HCT116 (cell line): ENCODE data around the gene SLITRK4. TPM values are rescaled to one million over a fixed set of nuclear protein-coding genes. Genes with fewer than 3 reads are reported as not detected.

ENCODE experiments used
- ATAC-seq: fragments of 200-7000 bp; cut with Tn5 transposase; 2 replicates; pipeline ENCODE4 v1.9.1; 2020; ENCODE audit warnings: mild to moderate bottlenecking, moderate library complexity
- BruUV-seq: library from RNA; stranded (reverse); fragments of 400-500 nt; replicated peaks from 2 replicates; lab custom pipeline; 2021; lab: Mats Ljungman, UMichigan
- CTCF ChIA-PET: fragments of 300-600 bp; sonication (Branson Sonifier 250); formaldehyde crosslinking; loops from one replicate; lab custom pipeline; 2021; ENCODE audit warnings: antibody characterized with exemption; lab: Charles Lee
- POLR2A ChIA-PET: fragments of 300-600, 350-600 bp; sonication (Branson Sonifier 250); formaldehyde crosslinking; loops from one replicate; lab custom pipeline; 2021; ENCODE audit warnings: antibody characterized with exemption; lab: Charles Lee
- RAD21 ChIA-PET, 2 experiments: fragments of 300-600 bp; sonication (Branson Sonifier 250); formaldehyde crosslinking; loops; one replicate each; lab custom pipeline; 2023; ENCODE audit warnings: low total read pairs in 2 of 2; ENCODE audit not compliant: uncharacterized antibody in 2 of 2, unreplicated experiment in 2 of 2, low non-redundant PET in 1 of 2; lab: Charles Lee
- DNase-seq: peaks from one replicate; pipeline ENCODE4 v3.0.0-alpha.2; 2010; ENCODE audit warnings: low read depth, low spot score
- H2AFZ ChIP-seq: fragments of 200-600 bp; shearing (Covaris generic), sonication (generic); 2 replicates; pipeline ENCODE4 v1.6.1; 2017; ENCODE audit warnings: low read depth, mixed run types, mixed read lengths, antibody characterized with exemption, low read length; ENCODE audit not compliant: poor library complexity, severe bottlenecking
- H3K27ac ChIP-seq: 2 replicates; pipeline ENCODE4 v1.5.1; 2012; ENCODE audit warnings: low read depth, low read length
- H3K27me3 ChIP-seq: fragments of 200-600 bp; sonication (generic); 2 replicates; pipeline ENCODE4 v1.6.1; 2016; ENCODE audit warnings: mixed run types, low read length, mixed read lengths; ENCODE audit not compliant: insufficient read depth
- H3K36me3 ChIP-seq, 2 experiments: fragments of 200-500 bp in 1 of 2; fragments of 200-600 bp in 1 of 2; sonication (Bioruptor generic) in 1 of 2; sonication (generic) in 1 of 2; 2 replicates each; pipeline versions ENCODE4 v1.5.1 to v1.6.1; 2014 to 2016; ENCODE audit warnings: low read length in 2 of 2, inconsistent platforms in 1 of 2, mixed read lengths in 1 of 2, mixed run types in 1 of 2; ENCODE audit not compliant: insufficient read depth in 2 of 2, control insufficient read depth in 1 of 2
- H3K4me1 ChIP-seq, 2 experiments: fragments of 200-600 bp in 1 of 2; sonication (generic) in 1 of 2; 2 replicates each; pipeline versions ENCODE4 v1.5.1 to v1.6.1; 2012 to 2017; ENCODE audit warnings: low read length in 2 of 2, inconsistent platforms in 1 of 2, mild to moderate bottlenecking in 1 of 2, mixed read lengths in 1 of 2, mixed run types in 1 of 2, moderate library complexity in 1 of 2; ENCODE audit not compliant: insufficient read depth in 2 of 2, control insufficient read depth in 1 of 2
- H3K4me2 ChIP-seq: fragments of 200-600 bp; sonication (generic); 2 replicates; pipeline ENCODE4 v1.6.1; 2017; ENCODE audit warnings: mixed run types, low read length, mixed read lengths
- H3K4me3 ChIP-seq, 2 experiments: fragments of 200-600 bp in 1 of 2; sonication (generic) in 1 of 2; replicated peaks in 1 of 2; 2 replicates each; pipeline ENCODE4 v1.5.1; 2011 to 2016; ENCODE audit warnings: low read length in 2 of 2, control low read depth in 1 of 2, low read depth in 1 of 2, mild to moderate bottlenecking in 1 of 2, mixed read lengths in 1 of 2, mixed run types in 1 of 2
- H3K79me2 ChIP-seq: fragments of 200-600 bp; sonication (generic); 2 replicates; pipeline ENCODE4 v1.6.1; 2017; ENCODE audit warnings: mild to moderate bottlenecking, mixed run types, low read length, moderate library complexity, mixed read lengths; ENCODE audit not compliant: insufficient read depth
- H3K9ac ChIP-seq: fragments of 200-600 bp; sonication (generic); 2 replicates; pipeline ENCODE4 v1.6.1; 2016; ENCODE audit warnings: low read length, mixed read lengths
- H3K9me2 ChIP-seq: fragments of 200-600 bp; sonication (generic), shearing (Covaris generic); 2 replicates; pipeline ENCODE4 v1.6.1; 2017; ENCODE audit warnings: mixed run types, mild to moderate bottlenecking, moderate library complexity; ENCODE audit not compliant: insufficient read depth
- H3K9me3 ChIP-seq, 2 experiments: fragments of 200-500 bp in 1 of 2; fragments of 200-600 bp in 1 of 2; sonication (Bioruptor generic) in 1 of 2; sonication (generic) in 1 of 2; 2 replicates each; pipeline ENCODE4 v1.6.1; 2014 to 2017; ENCODE audit warnings: low read length in 2 of 2, mixed read lengths in 2 of 2, inconsistent platforms in 1 of 2, low read depth in 1 of 2, mild to moderate bottlenecking in 1 of 2, mixed run types in 1 of 2, moderate library complexity in 1 of 2; ENCODE audit not compliant: control insufficient read depth in 1 of 2, insufficient read depth in 1 of 2
- H4K20me1 ChIP-seq: fragments of 200-600 bp; sonication (generic), shearing (Covaris generic); 2 replicates; pipeline ENCODE4 v1.6.1; 2017; ENCODE audit warnings: mixed run types, mild to moderate bottlenecking, moderate library complexity; ENCODE audit not compliant: insufficient read depth
- CBX3 ChIP-seq: IDR thresholded peaks from 2 replicates; pipeline ENCODE4 v1.6.1; 2012; ENCODE audit warnings: low read depth
- CEBPB ChIP-seq: IDR thresholded peaks from 2 replicates; pipeline ENCODE4 v1.6.1; 2012; ENCODE audit warnings: low read depth
- EGR1 ChIP-seq: IDR thresholded peaks from 2 replicates; pipeline ENCODE4 v1.6.1; 2012; ENCODE audit warnings: low read depth
- ELF1 ChIP-seq: IDR thresholded peaks from 2 replicates; pipeline ENCODE4 v1.6.1; 2012; ENCODE audit warnings: low read depth, borderline replicate concordance
- EZH2phosphoT487 ChIP-seq: fragments of 200-600 bp; IDR thresholded peaks from 2 replicates; pipeline ENCODE4 v1.6.1; 2018; ENCODE audit warnings: antibody characterized with exemption, borderline replicate concordance
- FOSL1 ChIP-seq: IDR thresholded peaks from 2 replicates; pipeline ENCODE4 v1.6.1; 2012; ENCODE audit warnings: low read depth
- JUND ChIP-seq: IDR thresholded peaks from 2 replicates; pipeline ENCODE4 v1.6.1; 2012
- POLR2A ChIP-seq: IDR thresholded peaks from 2 replicates; pipeline ENCODE4 v1.7.0; 2011; ENCODE audit warnings: borderline replicate concordance; ENCODE audit not compliant: insufficient read depth, insufficient read length; ENCODE audit errors: extremely low read depth
- POLR2AphosphoS5 ChIP-seq: IDR thresholded peaks from 2 replicates; pipeline ENCODE4 v1.6.1; 2011; ENCODE audit warnings: mild to moderate bottlenecking, low read depth, low read length, moderate library complexity
- RAD21 ChIP-seq: IDR thresholded peaks from 2 replicates; pipeline ENCODE4 v1.6.1; 2012; ENCODE audit warnings: low read depth, mild to moderate bottlenecking
- SP1 ChIP-seq: IDR thresholded peaks from 2 replicates; pipeline ENCODE4 v1.6.1; 2012; ENCODE audit warnings: low read depth
- SRF ChIP-seq: IDR thresholded peaks from 2 replicates; pipeline ENCODE4 v1.6.1; 2012; ENCODE audit warnings: low read depth
- TCF7L2 ChIP-seq: IDR thresholded peaks from 2 replicates; pipeline ENCODE4 v1.7.0; 2011; ENCODE audit warnings: borderline replicate concordance, inconsistent platforms; ENCODE audit not compliant: insufficient read depth, insufficient read length; ENCODE audit errors: extremely low read depth
- YY1 ChIP-seq: IDR thresholded peaks from 2 replicates; pipeline ENCODE4 v1.6.1; 2011; ENCODE audit warnings: low read length, low read depth, moderate library complexity, mild to moderate bottlenecking; ENCODE audit not compliant: insufficient replicate concordance; ENCODE audit errors: extremely low read depth
- ZFX ChIP-seq: fragments of 450-650 bp; IDR thresholded peaks from 2 replicates; pipeline ENCODE4 v1.6.1; 2017
- ZNF274 ChIP-seq: fragments of 200-500 bp; sonication (Bioruptor generic); IDR thresholded peaks from 2 replicates; pipeline ENCODE4 v1.6.1; 2014; ENCODE audit warnings: mild to moderate bottlenecking, low read depth, low read length, inconsistent platforms
- intact Hi-C: fragments of 100-400 bp; cut with micrococcal nuclease; formaldehyde crosslinking; loops from 2 replicates; pipeline ENCODE4 v1.10.0; 2022
- total RNA-seq: library from RNA; stranded (reverse); gene quantifications from one replicate; pipeline ENCODE4 v1.2.1, GENCODE V29; 2021; ENCODE audit not compliant: unreplicated experiment
- TF ChIP-seq, protein P1 (sequence below): IDR thresholded peaks from 2 replicates; pipeline ENCODE4 v1.6.1; 2012; ENCODE audit warnings: low read depth
- TF ChIP-seq, protein P2 (sequence below): IDR thresholded peaks from 2 replicates; pipeline ENCODE4 v1.6.1; 2012
- TF ChIP-seq, protein P3 (sequence below): IDR thresholded peaks from 2 replicates; pipeline ENCODE4 v1.6.1; 2012
- TF ChIP-seq, protein P4 (sequence below), 3 experiments: fragments of 200-600 bp in 1 of 3; sonication (generic) in 1 of 3; IDR thresholded peaks in 2 of 3; conservative IDR thresholded peaks in 1 of 3; 2 replicates each; pipeline ENCODE4 v1.5.1; 2012 to 2017; ENCODE audit warnings: low read depth in 2 of 3, low read length in 2 of 3, antibody characterized with exemption in 1 of 3, borderline replicate concordance in 1 of 3, control low read depth in 1 of 3, mild to moderate bottlenecking in 1 of 3, mixed read lengths in 1 of 3, mixed run types in 1 of 3, moderate library complexity in 1 of 3; ENCODE audit not compliant: insufficient read depth in 1 of 3

SLITRK4 gene
- total RNA-seq, 1 experiment from 2014 or later, result not detected

DNA sequence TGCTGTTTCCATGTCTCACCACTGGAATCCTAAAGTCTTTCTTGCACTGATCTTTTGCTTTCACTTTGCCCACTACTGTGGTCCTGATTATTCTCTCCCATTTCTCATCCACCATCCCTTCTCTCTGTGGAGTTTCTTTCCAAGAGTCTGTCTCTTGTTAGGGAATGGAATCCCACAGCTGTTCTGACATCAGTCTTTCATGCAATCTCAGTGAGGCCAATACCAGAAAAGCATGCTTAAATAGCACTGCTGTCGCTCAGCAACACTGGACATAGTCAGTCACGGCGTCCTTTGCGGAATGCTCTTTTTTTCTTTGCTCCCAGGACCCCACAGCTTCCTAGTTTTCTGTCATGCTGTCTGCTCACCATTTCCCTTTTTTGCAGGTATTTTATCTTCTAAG, 20.1 kb downstream of the SLITRK4 start:
- Histone ChIP-seq H3K4me3 (no peak overlapping the region), H3K9ac (no peak overlapping the region), H2AFZ (no peak overlapping the region), H3K79me2 (no peaks in the 10 kb centered on the region), H4K20me1 (no peaks in the 10 kb centered on the region), H3K9me3 (no peaks in the 10 kb centered on the region), H3K27me3 (no peaks in the 10 kb centered on the region), H3K9me2 (no peaks in the 10 kb centered on the region), H3K4me2 (no peak overlapping the region), H3K36me3 (no peaks in the 10 kb centered on the region), H3K27ac (no peak overlapping the region), H3K4me1 (no peaks in the 10 kb centered on the region)
- TF ChIP-seq, protein P1, sequence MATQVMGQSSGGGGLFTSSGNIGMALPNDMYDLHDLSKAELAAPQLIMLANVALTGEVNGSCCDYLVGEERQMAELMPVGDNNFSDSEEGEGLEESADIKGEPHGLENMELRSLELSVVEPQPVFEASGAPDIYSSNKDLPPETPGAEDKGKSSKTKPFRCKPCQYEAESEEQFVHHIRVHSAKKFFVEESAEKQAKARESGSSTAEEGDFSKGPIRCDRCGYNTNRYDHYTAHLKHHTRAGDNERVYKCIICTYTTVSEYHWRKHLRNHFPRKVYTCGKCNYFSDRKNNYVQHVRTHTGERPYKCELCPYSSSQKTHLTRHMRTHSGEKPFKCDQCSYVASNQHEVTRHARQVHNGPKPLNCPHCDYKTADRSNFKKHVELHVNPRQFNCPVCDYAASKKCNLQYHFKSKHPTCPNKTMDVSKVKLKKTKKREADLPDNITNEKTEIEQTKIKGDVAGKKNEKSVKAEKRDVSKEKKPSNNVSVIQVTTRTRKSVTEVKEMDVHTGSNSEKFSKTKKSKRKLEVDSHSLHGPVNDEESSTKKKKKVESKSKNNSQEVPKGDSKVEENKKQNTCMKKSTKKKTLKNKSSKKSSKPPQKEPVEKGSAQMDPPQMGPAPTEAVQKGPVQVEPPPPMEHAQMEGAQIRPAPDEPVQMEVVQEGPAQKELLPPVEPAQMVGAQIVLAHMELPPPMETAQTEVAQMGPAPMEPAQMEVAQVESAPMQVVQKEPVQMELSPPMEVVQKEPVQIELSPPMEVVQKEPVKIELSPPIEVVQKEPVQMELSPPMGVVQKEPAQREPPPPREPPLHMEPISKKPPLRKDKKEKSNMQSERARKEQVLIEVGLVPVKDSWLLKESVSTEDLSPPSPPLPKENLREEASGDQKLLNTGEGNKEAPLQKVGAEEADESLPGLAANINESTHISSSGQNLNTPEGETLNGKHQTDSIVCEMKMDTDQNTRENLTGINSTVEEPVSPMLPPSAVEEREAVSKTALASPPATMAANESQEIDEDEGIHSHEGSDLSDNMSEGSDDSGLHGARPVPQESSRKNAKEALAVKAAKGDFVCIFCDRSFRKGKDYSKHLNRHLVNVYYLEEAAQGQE, result no peak
- no peak for TF ChIP-seq TCF7L2
- TF ChIP-seq YY1, result no peak
- no peak for TF ChIP-seq JUND
- no peak for TF ChIP-seq ZNF274
- no peak for TF ChIP-seq POLR2AphosphoS5
- TF ChIP-seq CEBPB, result no peak
- TF ChIP-seq RAD21, result no peak
- TF ChIP-seq ELF1, result no peak
- TF ChIP-seq EGR1, result no peak
- TF ChIP-seq SP1, result no peak
- no peak for TF ChIP-seq POLR2A
- TF ChIP-seq, protein P2, sequence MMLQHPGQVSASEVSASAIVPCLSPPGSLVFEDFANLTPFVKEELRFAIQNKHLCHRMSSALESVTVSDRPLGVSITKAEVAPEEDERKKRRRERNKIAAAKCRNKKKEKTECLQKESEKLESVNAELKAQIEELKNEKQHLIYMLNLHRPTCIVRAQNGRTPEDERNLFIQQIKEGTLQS, result no peak
- TF ChIP-seq ZFX, result no peak
- no peak for TF ChIP-seq FOSL1
- TF ChIP-seq, protein P3, sequence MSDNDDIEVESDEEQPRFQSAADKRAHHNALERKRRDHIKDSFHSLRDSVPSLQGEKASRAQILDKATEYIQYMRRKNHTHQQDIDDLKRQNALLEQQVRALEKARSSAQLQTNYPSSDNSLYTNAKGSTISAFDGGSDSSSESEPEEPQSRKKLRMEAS, result no peak
- no peak for TF ChIP-seq SRF
- no peak for TF ChIP-seq CBX3
- no peak for TF ChIP-seq EZH2phosphoT487
- TF ChIP-seq, protein P4, sequence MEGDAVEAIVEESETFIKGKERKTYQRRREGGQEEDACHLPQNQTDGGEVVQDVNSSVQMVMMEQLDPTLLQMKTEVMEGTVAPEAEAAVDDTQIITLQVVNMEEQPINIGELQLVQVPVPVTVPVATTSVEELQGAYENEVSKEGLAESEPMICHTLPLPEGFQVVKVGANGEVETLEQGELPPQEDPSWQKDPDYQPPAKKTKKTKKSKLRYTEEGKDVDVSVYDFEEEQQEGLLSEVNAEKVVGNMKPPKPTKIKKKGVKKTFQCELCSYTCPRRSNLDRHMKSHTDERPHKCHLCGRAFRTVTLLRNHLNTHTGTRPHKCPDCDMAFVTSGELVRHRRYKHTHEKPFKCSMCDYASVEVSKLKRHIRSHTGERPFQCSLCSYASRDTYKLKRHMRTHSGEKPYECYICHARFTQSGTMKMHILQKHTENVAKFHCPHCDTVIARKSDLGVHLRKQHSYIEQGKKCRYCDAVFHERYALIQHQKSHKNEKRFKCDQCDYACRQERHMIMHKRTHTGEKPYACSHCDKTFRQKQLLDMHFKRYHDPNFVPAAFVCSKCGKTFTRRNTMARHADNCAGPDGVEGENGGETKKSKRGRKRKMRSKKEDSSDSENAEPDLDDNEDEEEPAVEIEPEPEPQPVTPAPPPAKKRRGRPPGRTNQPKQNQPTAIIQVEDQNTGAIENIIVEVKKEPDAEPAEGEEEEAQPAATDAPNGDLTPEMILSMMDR (IDR thresholded peaks at IDR 0.05 in 2 of 3, conservative IDR thresholded peaks at IDR 0.05 in 1 of 3; ENCODE audit: borderline replicate concordance in 1 of 3, insufficient read depth in 1 of 3, low read depth in 2 of 3, low read length in 2 of 3), result no peak
- CTCF ChIA-PET, result no interaction called here
- intact Hi-C loops, result no loop called here
- RAD21 ChIA-PET, result no interaction called here
- POLR2A ChIA-PET, result no interaction called here
- no peak for DNase-seq
- no peak for ATAC-seq
- no TSS peak for BruUV-seq
